GM18909 (cell line): ENCODE data around the gene TMEM201.

Source experiments
- ATAC-seq: cut with Tn5 transposase; IDR thresholded peaks from one replicate; pipeline ENCODE4 v1.9.1; 2021; ENCODE audit warnings: mild to moderate bottlenecking; ENCODE audit not compliant: unreplicated experiment, poor library complexity

TMEM201 gene

GRCh38 chr1:9599741-9600140, 11.0 kb downstream of the TMEM201 start:
- no peak for ATAC-seq

GRCh38 chr1:9600861-9601834, 12.4 kb downstream of the TMEM201 start:
- no peak for ATAC-seq

- ATAC-seq: no peak
Measured at GRCh38 chr1:9601942-9602793, 13.5 kb downstream of the TMEM201 start.

- no peak for ATAC-seq
Measured at GRCh38 chr1:9602794-9603167, 14.1 kb downstream of the TMEM201 start.

- no peak for ATAC-seq
Measured at GRCh38 chr1:9603307-9603706, 14.6 kb downstream of the TMEM201 start.

GRCh38 chr1:9603766-9604753, 15.3 kb downstream of the TMEM201 start:
- no peak for ATAC-seq

- no peak for ATAC-seq
Measured at GRCh38 chr1:9604836-9605235, 16.1 kb downstream of the TMEM201 start.

GRCh38 chr1:9605946-9606455, 17.3 kb downstream of the TMEM201 start:
- ATAC-seq: no peak

- ATAC-seq: no peak
Measured at GRCh38 chr1:9606458-9606857, 17.7 kb downstream of the TMEM201 start.

GRCh38 chr1:9606948-9607347, 18.2 kb downstream of the TMEM201 start:
- ATAC-seq: no peak

GRCh38 chr1:9607352-9607751, 18.6 kb downstream of the TMEM201 start:
- ATAC-seq: no peak

GRCh38 chr1:9609998-9610397, 21.3 kb downstream of the TMEM201 start:
- ATAC-seq: no peak

GRCh38 chr1:9610548-9610947, 21.8 kb downstream of the TMEM201 start:
- ATAC-seq: no peak

- ATAC-seq: no peak
Measured at GRCh38 chr1:9611716-9612115, 23.0 kb downstream of the TMEM201 start.

GRCh38 chr1:9612162-9612845, 23.6 kb downstream of the TMEM201 start:
- no peak for ATAC-seq

GRCh38 chr1:9612871-9613624, 24.3 kb downstream of the TMEM201 start:
- no peak for ATAC-seq

- no peak for ATAC-seq
Measured at GRCh38 chr1:9613625-9614299, 25.1 kb downstream of the TMEM201 start.
